KMS-11 (cell line): ENCODE results near the gene SYT4.

Source experiments
- H2AFZ ChIP-seq: fragments of 200-600 bp; sonication (generic); 2 replicates; pipeline ENCODE4 v1.6.1; 2016; ENCODE audit warnings: antibody characterized with exemption, mixed run types, low read depth
- H3K27ac ChIP-seq: fragments of 200-600 bp; sonication (generic); 2 replicates; pipeline ENCODE4 v1.6.1; 2016; ENCODE audit warnings: mild to moderate bottlenecking, mixed run types
- H3K27me3 ChIP-seq: fragments of 200-600 bp; sonication (generic); 2 replicates; pipeline ENCODE4 v1.6.1; 2017; ENCODE audit warnings: mild to moderate bottlenecking, low read depth, mixed run types, moderate library complexity; ENCODE audit not compliant: insufficient read depth
- H3K36me3 ChIP-seq: fragments of 200-600 bp; sonication (generic); 2 replicates; pipeline ENCODE4 v1.6.1; 2017; ENCODE audit warnings: mild to moderate bottlenecking, mixed run types; ENCODE audit not compliant: insufficient read depth
- H3K4me1 ChIP-seq: fragments of 200-600 bp; sonication (generic); 2 replicates; pipeline ENCODE4 v1.6.1; 2016; ENCODE audit warnings: mild to moderate bottlenecking, low read depth, mixed run types; ENCODE audit not compliant: poor library complexity, severe bottlenecking
- H3K4me2 ChIP-seq: fragments of 200-600 bp; sonication (generic); 2 replicates; pipeline ENCODE4 v1.7.0; 2016; ENCODE audit warnings: mild to moderate bottlenecking, mixed run types
- H3K4me3 ChIP-seq: fragments of 200-600 bp; sonication (generic); IDR thresholded peaks from 2 replicates; pipeline ENCODE4 v1.6.1; 2017; ENCODE audit warnings: low read depth, low read length, mixed read lengths; ENCODE audit not compliant: insufficient read depth
- H3K79me2 ChIP-seq: fragments of 200-600 bp; sonication (generic); 2 replicates; pipeline ENCODE4 v1.6.1; 2016; ENCODE audit warnings: low read depth, mixed run types; ENCODE audit not compliant: insufficient read depth
- H3K9ac ChIP-seq: fragments of 200-600 bp; sonication (generic); 2 replicates; pipeline ENCODE4 v1.6.1; 2016; ENCODE audit warnings: mild to moderate bottlenecking, mixed run types
- H4K20me1 ChIP-seq: fragments of 200-600 bp; sonication (generic); 2 replicates; pipeline ENCODE4 v1.6.1; 2016; ENCODE audit warnings: mild to moderate bottlenecking, mixed run types; ENCODE audit not compliant: insufficient read depth
- TF ChIP-seq, protein P1 (sequence below): fragments of 200-600 bp; sonication (generic); conservative IDR thresholded peaks from 2 replicates; pipeline ENCODE4 v1.6.1; 2017; ENCODE audit warnings: low read depth, mild to moderate bottlenecking, antibody characterized with exemption, low read length, moderate library complexity, mixed read lengths

SYT4 gene, protein sequence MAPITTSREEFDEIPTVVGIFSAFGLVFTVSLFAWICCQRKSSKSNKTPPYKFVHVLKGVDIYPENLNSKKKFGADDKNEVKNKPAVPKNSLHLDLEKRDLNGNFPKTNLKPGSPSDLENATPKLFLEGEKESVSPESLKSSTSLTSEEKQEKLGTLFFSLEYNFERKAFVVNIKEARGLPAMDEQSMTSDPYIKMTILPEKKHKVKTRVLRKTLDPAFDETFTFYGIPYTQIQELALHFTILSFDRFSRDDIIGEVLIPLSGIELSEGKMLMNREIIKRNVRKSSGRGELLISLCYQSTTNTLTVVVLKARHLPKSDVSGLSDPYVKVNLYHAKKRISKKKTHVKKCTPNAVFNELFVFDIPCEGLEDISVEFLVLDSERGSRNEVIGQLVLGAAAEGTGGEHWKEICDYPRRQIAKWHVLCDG

DNA sequence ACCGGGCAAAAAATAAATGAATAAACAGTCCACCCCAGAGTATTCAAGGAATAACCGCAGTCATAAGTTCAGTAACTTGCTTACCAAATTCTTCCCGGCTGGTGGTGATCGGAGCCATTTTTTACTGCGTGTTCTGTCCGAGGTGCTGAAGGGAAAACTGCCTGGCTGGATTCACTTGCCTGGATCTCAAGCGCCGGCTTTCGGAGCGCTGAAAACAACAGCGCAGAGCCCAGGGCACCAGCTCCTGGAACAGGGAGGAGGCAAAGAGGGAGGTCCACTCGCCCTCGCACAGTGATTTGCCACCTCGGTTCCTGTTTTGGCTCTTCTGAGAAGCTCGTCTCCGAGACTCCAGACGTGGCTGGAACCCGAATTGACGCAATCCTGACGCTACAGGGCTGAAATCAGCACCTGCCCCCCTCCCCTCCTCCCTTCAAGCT is at the start of gene SYT4:
Gene SYT4 (minus strand): TSS at position 327 of the 437 bp plus-strand sequence. CDS start 209 bp downstream, at position 118.
- H2AFZ ChIP-seq, result no peak within 1 kb of the TSS

GRCh38 chr18:43322132-43322531 is 44.8 kb upstream of the SYT4 start:
- no peak overlapping the region for H3K4me3 ChIP-seq
- H3K36me3 ChIP-seq, result no peaks in the 10 kb centered on the region
- no peak overlapping the region for H3K27ac ChIP-seq
- H3K79me2 ChIP-seq, result no peaks in the 10 kb centered on the region
- TF ChIP-seq, protein P1, sequence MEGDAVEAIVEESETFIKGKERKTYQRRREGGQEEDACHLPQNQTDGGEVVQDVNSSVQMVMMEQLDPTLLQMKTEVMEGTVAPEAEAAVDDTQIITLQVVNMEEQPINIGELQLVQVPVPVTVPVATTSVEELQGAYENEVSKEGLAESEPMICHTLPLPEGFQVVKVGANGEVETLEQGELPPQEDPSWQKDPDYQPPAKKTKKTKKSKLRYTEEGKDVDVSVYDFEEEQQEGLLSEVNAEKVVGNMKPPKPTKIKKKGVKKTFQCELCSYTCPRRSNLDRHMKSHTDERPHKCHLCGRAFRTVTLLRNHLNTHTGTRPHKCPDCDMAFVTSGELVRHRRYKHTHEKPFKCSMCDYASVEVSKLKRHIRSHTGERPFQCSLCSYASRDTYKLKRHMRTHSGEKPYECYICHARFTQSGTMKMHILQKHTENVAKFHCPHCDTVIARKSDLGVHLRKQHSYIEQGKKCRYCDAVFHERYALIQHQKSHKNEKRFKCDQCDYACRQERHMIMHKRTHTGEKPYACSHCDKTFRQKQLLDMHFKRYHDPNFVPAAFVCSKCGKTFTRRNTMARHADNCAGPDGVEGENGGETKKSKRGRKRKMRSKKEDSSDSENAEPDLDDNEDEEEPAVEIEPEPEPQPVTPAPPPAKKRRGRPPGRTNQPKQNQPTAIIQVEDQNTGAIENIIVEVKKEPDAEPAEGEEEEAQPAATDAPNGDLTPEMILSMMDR, result no peak
- no peaks in the 10 kb centered on the region for H3K27me3 ChIP-seq
- H2AFZ ChIP-seq, result no peak overlapping the region
- no peak overlapping the region for H3K4me2 ChIP-seq
- no peak overlapping the region for H3K9ac ChIP-seq
- H4K20me1 ChIP-seq, result no peaks in the 10 kb centered on the region
- H3K4me1 ChIP-seq, result peaks cover 5% of the 10 kb centered on the region

More for the DNA sequence above, at the start of gene SYT4:
- H3K36me3 ChIP-seq, result no peaks in the 10 kb centered on the region; the same call in 1 of the 2 replicates
- TF ChIP-seq, protein P1, result no peak
- no peaks in the 10 kb centered on the region for H3K79me2 ChIP-seq
- H3K27me3 ChIP-seq, result no peaks in the 10 kb centered on the region
- H3K27ac ChIP-seq, result no peak within 1 kb of the TSS
- peaks cover 2% of the 10 kb centered on the region for H3K4me1 ChIP-seq
- no peak within 1 kb of the TSS for H3K9ac ChIP-seq
- H3K4me2 ChIP-seq, result no peak within 1 kb of the TSS
- no peaks in the 10 kb centered on the region for H4K20me1 ChIP-seq
- no peak within 1 kb of the TSS for H3K4me3 ChIP-seq

DNA sequence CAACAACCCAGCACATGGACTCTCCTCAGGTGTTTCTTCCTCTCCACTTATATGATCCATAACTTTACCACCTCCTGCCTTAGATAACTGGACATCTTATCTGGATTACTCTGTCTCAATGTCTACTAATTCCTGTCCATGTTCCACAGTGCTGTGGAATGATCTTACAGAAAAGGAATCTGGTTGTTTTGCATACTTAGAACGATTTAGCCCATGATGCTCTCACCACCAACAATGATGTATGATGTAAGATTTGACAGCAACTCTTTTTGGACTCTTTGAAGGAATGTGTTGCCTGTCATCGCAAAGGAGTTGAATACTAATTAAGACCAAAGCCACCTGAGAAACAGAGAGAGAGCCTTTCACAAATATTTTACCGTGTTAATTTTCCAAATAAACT is 37.7 kb upstream of the SYT4 start:
- Histone ChIP-seq H3K4me1 (no peaks in the 10 kb centered on the region), H3K27ac (no peak overlapping the region), H3K9ac (no peak overlapping the region), H3K4me2 (no peak overlapping the region), H3K4me3 (no peak overlapping the region), H3K27me3 (no peaks in the 10 kb centered on the region), H3K79me2 (no peaks in the 10 kb centered on the region), H3K36me3 (no peaks in the 10 kb centered on the region), H2AFZ (no peak overlapping the region), H4K20me1 (no peaks in the 10 kb centered on the region)
- TF ChIP-seq, protein P1, result no peak

DNA sequence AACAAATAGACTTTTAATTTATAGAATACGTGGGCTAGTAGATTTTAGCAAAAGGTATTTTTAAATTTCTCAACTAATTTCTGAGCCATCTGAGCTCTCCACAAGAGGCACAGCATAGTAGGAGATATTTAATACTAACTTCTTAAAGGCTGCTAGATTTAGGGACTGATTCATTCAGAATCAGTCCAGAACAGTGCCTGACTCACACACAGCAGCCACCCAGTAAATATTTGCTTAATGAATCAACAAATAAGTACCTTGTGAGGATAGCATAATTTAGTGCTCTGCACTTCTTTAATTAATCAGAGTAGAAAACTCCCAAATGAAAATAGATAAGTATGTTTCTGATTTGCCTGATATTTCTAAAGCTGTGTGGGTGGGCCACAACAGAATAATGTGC is 35.6 kb upstream of the SYT4 start:
- H3K27ac ChIP-seq, result no peak overlapping the region
- no peaks in the 10 kb centered on the region for H3K4me1 ChIP-seq
- H3K9ac ChIP-seq, result no peak overlapping the region
- no peak overlapping the region for H3K4me3 ChIP-seq
- no peaks in the 10 kb centered on the region for H3K79me2 ChIP-seq
- no peak overlapping the region for H2AFZ ChIP-seq
- TF ChIP-seq, protein P1, result no peak
- H3K27me3 ChIP-seq, result no peaks in the 10 kb centered on the region
- no peaks in the 10 kb centered on the region for H4K20me1 ChIP-seq
- H3K36me3 ChIP-seq, result no peaks in the 10 kb centered on the region
- H3K4me2 ChIP-seq, result no peak overlapping the region
